ENCODE results near the gene EPC2. TPM values are rescaled to one million over a fixed set of nuclear protein-coding genes. Genes with fewer than 3 reads are reported as not detected.
"Not testable (repeated sequence)": the region's sequence is repeated elsewhere in the genome, so short reads cannot be mapped to it uniquely, and the experiment has no call there.

EPC2 gene
- total RNA-seq, 1 donor from 2014 or later = 6.5 TPM

DNA sequence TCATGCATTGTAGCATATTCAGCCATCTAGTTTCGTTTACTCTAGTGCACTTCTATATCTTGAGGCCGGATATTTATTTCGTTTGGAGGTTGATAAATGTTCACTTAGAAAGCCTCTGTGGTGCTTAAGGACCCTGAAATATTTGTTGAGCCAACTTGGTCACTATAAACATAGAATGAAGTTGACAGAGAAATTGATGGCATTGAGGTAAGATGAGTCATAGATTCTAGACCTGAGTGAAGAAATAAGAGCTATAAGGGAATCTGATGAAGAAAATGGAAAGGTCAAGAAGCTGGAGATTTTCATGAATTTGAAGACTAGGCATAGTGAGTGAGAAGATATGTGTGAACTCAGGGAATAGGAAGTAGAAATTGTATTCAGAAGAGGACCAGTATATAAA lies 35.9 kb downstream of the EPC2 start:
- Histone ChIP-seq H3K4me3 (no peak overlapping the region), H3K27me3 (no peaks in the 10 kb centered on the region), H3K27ac (no peak overlapping the region), H3K9me3 (no peaks in the 10 kb centered on the region), H3K36me3 (no peaks in the 10 kb centered on the region), H3K4me1 (peaks cover 4 to 19% of the 10 kb centered on the region in 2 donors)
- no peak for DNase-seq (ENCODE audit: low spot score in 2 of 2)
- intact Hi-C loops (cut with DNase I) = no loop called here
- no peak for TF ChIP-seq CTCF (IDR thresholded peaks at IDR 0.05)

GRCh38 chr2:148681443-148681842 lies 36.9 kb downstream of the EPC2 start:
- H3K27me3 ChIP-seq = no peaks in the 10 kb centered on the region
- DNase-seq (ENCODE audit: low spot score in 2 of 2) = no peak
- intact Hi-C loops (cut with DNase I) = no loop called here

DNA sequence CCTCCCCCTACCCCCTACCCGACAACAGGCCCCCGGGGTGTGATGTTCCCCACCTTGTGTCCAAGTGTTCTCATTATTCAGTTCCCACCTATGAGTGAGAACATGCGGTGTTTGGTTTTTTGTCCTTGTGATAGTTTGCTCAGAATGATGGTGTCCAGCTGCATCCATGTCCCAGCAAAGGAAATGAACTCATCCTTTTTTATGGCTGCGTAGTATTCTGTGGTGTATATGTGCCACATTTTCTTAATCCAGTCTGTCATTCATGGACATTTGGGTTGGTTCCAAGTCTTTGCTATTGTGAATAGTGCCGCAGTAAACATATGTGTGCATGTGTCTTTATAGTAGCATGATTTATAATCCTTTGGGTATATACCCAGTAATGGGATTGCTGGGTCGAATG lies 37.3 kb downstream of the EPC2 start:
- H3K4me1 ChIP-seq = peaks cover 0 to 15% of the 10 kb centered on the region in 2 donors
- H3K9me3 ChIP-seq; H3K27me3 ChIP-seq; H3K36me3 ChIP-seq; H3K4me3 ChIP-seq; H3K27ac ChIP-seq; DNase-seq (ENCODE audit: low spot score in 2 of 2); intact Hi-C loops (cut with DNase I): not testable (repeated sequence)

More at GRCh38 chr2:148681443-148681842, 36.9 kb downstream of the EPC2 start:
- Histone ChIP-seq H3K27ac (no peak overlapping the region), H3K9me3 (no peaks in the 10 kb centered on the region), H3K36me3 (no peaks in the 10 kb centered on the region), H3K4me1 (peaks cover 0 to 18% of the 10 kb centered on the region in 2 donors), H3K4me3 (no peak overlapping the region)
- no peak for TF ChIP-seq CTCF (IDR thresholded peaks at IDR 0.05)

DNA sequence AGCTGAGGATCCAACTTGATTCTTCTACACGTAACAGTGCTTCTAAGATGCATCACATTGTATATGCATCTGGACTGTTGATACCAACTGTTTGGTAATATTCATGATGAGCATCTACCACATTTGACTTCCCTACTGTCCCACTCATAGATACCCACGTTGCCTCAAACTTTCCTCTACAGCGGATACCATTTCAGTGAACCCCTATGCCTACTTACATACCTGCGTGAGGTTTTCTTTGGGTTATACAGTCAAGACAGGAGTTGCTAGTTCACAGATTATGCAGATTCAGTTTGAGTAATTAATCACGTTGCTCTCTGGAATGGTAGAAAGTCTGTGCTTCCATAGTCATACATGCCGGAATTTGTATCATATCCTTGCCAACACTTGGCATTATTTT lies 40.0 kb downstream of the EPC2 start:
- peaks cover 0 to 10% of the 10 kb centered on the region in 2 donors for H3K4me1 ChIP-seq
- no peaks in the 10 kb centered on the region for H3K27me3 ChIP-seq
- no peak overlapping the region for H3K4me3 ChIP-seq
- no peak for DNase-seq (ENCODE audit: low spot score in 2 of 2)
- H3K36me3 ChIP-seq = no peaks in the 10 kb centered on the region
- no peak overlapping the region for H3K27ac ChIP-seq
- TF ChIP-seq CTCF (IDR thresholded peaks at IDR 0.05) = no peak
- intact Hi-C loops (cut with DNase I) = no loop called here
- H3K9me3 ChIP-seq = no peaks in the 10 kb centered on the region

- Histone ChIP-seq H3K36me3 (peaks cover 0 to 12% of the 10 kb centered on the region in 2 donors), H3K27me3 (no peaks in the 10 kb centered on the region), H3K27ac (no peak overlapping the region), H3K9me3 (no peaks in the 10 kb centered on the region), H3K4me1 (no peaks in the 10 kb centered on the region), H3K4me3 (no peak overlapping the region)
- intact Hi-C loops (cut with DNase I) = no loop called here
- DNase-seq (ENCODE audit: low spot score in 2 of 2) = no peak
- no peak for TF ChIP-seq CTCF (IDR thresholded peaks at IDR 0.05)
Measured at GRCh38 chr2:148687543-148687942, 43.0 kb downstream of the EPC2 start.

- intact Hi-C loops (cut with DNase I); H3K4me3 ChIP-seq; H3K4me1 ChIP-seq; H3K9me3 ChIP-seq; H3K27ac ChIP-seq; H3K27me3 ChIP-seq; DNase-seq (ENCODE audit: low spot score in 2 of 2): not testable (repeated sequence)
- peaks cover 0 to 12% of the 10 kb centered on the region in 2 donors for H3K36me3 ChIP-seq
Measured at GRCh38 chr2:148688011-148688410, 43.5 kb downstream of the EPC2 start.

DNA sequence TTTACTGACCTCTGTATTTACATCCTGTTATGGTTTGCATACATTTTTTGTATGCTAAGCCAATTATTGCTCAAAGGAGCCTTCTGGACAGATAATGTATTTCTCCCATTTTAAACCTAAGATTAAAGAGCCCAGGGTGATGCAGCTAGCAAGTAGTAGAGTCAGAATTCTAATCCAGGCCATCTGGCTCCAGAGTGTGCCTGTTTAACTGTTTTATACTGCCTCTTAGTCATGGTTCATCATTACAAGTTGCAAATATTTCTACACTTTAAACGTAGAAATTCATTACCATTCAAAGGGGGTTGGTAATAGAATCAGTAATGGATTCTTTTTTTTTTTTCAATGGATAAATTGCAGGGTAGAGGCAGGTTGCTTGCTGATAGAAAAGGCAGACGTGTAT lies 52.4 kb downstream of the EPC2 start:
- Histone ChIP-seq H3K4me1 (no peaks in the 10 kb centered on the region), H3K9me3 (peaks cover 11 to 21% of the 10 kb centered on the region in 2 donors), H3K27ac (no peak overlapping the region), H3K36me3 (peaks cover 0 to 6% of the 10 kb centered on the region in 2 donors), H3K4me3 (no peak overlapping the region), H3K27me3 (no peaks in the 10 kb centered on the region)
- no peak for TF ChIP-seq CTCF (IDR thresholded peaks at IDR 0.05)
- no peak for DNase-seq (ENCODE audit: low spot score in 2 of 2)
- intact Hi-C loops (cut with DNase I) = no loop called here
